Chondrocyte (in vitro differentiated cells): ENCODE data around the gene PAK4. TPM values are rescaled to one million over a fixed set of nuclear protein-coding genes. Genes with fewer than 3 reads are reported as not detected.

ENCODE experiments used
- DNase-seq: peaks from one replicate; pipeline ENCODE4 v3.0.0; 2021; ENCODE audit warnings: mixed read lengths, low spot score
- H3K27ac Mint-ChIP-seq: one replicate; pipeline ENCODE4 v1.8.0; 2021; ENCODE audit warnings: mild to moderate bottlenecking, moderate library complexity, mixed read lengths; ENCODE audit not compliant: unreplicated experiment
- H3K27me3 Mint-ChIP-seq: 2 replicates; pipeline ENCODE4 v1.8.0; 2021; ENCODE audit warnings: low read depth, mixed read lengths
- H3K36me3 Mint-ChIP-seq: 2 replicates; pipeline ENCODE4 v1.8.0; 2021; ENCODE audit warnings: low read depth, mixed read lengths
- H3K4me1 Mint-ChIP-seq: 2 replicates; pipeline ENCODE4 v1.8.0; 2021; ENCODE audit warnings: low read depth, mild to moderate bottlenecking, mixed read lengths
- H3K4me3 Mint-ChIP-seq: one replicate; pipeline ENCODE4 v1.8.0; 2021; ENCODE audit warnings: mild to moderate bottlenecking, moderate library complexity, mixed read lengths; ENCODE audit not compliant: unreplicated experiment
- H3K9me3 Mint-ChIP-seq: 2 replicates; pipeline ENCODE4 v1.8.0; 2021; ENCODE audit warnings: low read depth, mixed read lengths
- total RNA-seq: library from RNA; stranded (reverse); gene quantifications from 3 replicates; pipeline ENCODE4 v1.2.1, GENCODE V29; 2021
- TF ChIP-seq, protein P1 (sequence below): fragments of 200-600 bp; sonication (generic); IDR thresholded peaks from 2 replicates; pipeline ENCODE4 v1.5.0; 2021; ENCODE audit warnings: antibody characterized with exemption, mild to moderate bottlenecking, moderate library complexity

The PAK4 gene
- total RNA-seq, 1 donor from 2014 or later = 14.4 TPM

GRCh38 chr19:39178296-39179006 lies 52.9 kb downstream of the PAK4 start:
- no peak overlapping the region for H3K27ac Mint-ChIP-seq
- H3K4me3 Mint-ChIP-seq = no peak overlapping the region
- H3K36me3 Mint-ChIP-seq = peaks cover 7% of the 10 kb centered on the region
- TF ChIP-seq, protein P1, sequence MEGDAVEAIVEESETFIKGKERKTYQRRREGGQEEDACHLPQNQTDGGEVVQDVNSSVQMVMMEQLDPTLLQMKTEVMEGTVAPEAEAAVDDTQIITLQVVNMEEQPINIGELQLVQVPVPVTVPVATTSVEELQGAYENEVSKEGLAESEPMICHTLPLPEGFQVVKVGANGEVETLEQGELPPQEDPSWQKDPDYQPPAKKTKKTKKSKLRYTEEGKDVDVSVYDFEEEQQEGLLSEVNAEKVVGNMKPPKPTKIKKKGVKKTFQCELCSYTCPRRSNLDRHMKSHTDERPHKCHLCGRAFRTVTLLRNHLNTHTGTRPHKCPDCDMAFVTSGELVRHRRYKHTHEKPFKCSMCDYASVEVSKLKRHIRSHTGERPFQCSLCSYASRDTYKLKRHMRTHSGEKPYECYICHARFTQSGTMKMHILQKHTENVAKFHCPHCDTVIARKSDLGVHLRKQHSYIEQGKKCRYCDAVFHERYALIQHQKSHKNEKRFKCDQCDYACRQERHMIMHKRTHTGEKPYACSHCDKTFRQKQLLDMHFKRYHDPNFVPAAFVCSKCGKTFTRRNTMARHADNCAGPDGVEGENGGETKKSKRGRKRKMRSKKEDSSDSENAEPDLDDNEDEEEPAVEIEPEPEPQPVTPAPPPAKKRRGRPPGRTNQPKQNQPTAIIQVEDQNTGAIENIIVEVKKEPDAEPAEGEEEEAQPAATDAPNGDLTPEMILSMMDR = no peak
- DNase-seq = no peak
- no peaks in the 10 kb centered on the region for H3K27me3 Mint-ChIP-seq
- peaks cover 5% of the 10 kb centered on the region for H3K9me3 Mint-ChIP-seq
- no peaks in the 10 kb centered on the region for H3K4me1 Mint-ChIP-seq

DNA sequence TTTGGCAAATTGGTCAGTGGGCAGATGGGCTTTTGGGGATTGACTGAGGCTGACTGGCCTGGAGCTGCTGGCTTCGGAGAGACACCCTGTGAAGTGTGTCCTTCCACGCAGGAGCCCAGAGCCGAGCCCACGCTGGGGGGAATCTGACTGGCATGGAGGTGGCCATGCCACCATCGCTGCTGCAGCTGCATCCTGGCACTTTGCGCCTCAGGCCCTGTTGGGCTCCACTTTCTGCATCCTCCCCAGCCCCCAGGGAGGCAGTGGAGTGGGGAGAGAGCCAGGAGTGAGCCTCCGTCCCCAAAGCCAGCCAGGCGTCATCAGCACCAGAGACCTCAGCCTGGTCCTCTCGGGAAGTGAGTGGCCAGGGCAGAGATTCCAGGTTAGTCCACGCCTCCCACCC lies 54.2 kb downstream of the PAK4 start:
- H3K9me3 Mint-ChIP-seq = peaks cover 5% of the 10 kb centered on the region
- H3K27ac Mint-ChIP-seq = no peak overlapping the region
- H3K4me3 Mint-ChIP-seq = no peak overlapping the region
- no peak for DNase-seq
- H3K27me3 Mint-ChIP-seq = no peaks in the 10 kb centered on the region
- no peaks in the 10 kb centered on the region for H3K4me1 Mint-ChIP-seq
- TF ChIP-seq, protein P1 = no peak
- H3K36me3 Mint-ChIP-seq = peaks cover 7% of the 10 kb centered on the region

- Mint-ChIP-seq H3K27ac (no peak overlapping the region), H3K9me3 (peaks cover 5% of the 10 kb centered on the region), H3K36me3 (peaks cover 7% of the 10 kb centered on the region), H3K4me1 (no peaks in the 10 kb centered on the region), H3K27me3 (no peaks in the 10 kb centered on the region), H3K4me3 (no peak overlapping the region)
- TF ChIP-seq, protein P1 = no peak
- DNase-seq = no peak
Observed at GRCh38 chr19:39180749-39181148, 55.2 kb downstream of the PAK4 start.

GRCh38 chr19:39181500-39182173 lies 56.1 kb downstream of the PAK4 start:
- DNase-seq = no peak
- Mint-ChIP-seq H3K4me1 (no peaks in the 10 kb centered on the region), H3K27me3 (no peaks in the 10 kb centered on the region), H3K36me3 (peaks cover 7% of the 10 kb centered on the region), H3K9me3 (peaks cover 5% of the 10 kb centered on the region), H3K27ac (no peak overlapping the region), H3K4me3 (no peak overlapping the region)
- TF ChIP-seq, protein P1 = no peak

GRCh38 chr19:39182174-39182505 lies 56.6 kb downstream of the PAK4 start:
- peaks cover 7% of the 10 kb centered on the region for H3K36me3 Mint-ChIP-seq
- no peaks in the 10 kb centered on the region for H3K27me3 Mint-ChIP-seq
- TF ChIP-seq, protein P1 = no peak
- H3K4me3 Mint-ChIP-seq = no peak overlapping the region
- no peak for DNase-seq
- peaks cover 5% of the 10 kb centered on the region for H3K9me3 Mint-ChIP-seq
- no peaks in the 10 kb centered on the region for H3K4me1 Mint-ChIP-seq
- no peak overlapping the region for H3K27ac Mint-ChIP-seq
